NCI-H2029 treated with DMSO at 0.1 percent for 48 hours (cell line): ENCODE results near the gene COQ6.
"Not testable (repeated sequence)": the region's sequence is repeated elsewhere in the genome, so short reads cannot be mapped to it uniquely, and the experiment has no call there.

ENCODE experiments used
- DNase-seq: peaks from one replicate; lab custom pipeline; 2025; lab: John Stamatoyannopoulos, UW

The COQ6 gene

GRCh38 chr14:73988065-73988464 is 38.0 kb downstream of the COQ6 start:
- DNase-seq = no peak

DNA sequence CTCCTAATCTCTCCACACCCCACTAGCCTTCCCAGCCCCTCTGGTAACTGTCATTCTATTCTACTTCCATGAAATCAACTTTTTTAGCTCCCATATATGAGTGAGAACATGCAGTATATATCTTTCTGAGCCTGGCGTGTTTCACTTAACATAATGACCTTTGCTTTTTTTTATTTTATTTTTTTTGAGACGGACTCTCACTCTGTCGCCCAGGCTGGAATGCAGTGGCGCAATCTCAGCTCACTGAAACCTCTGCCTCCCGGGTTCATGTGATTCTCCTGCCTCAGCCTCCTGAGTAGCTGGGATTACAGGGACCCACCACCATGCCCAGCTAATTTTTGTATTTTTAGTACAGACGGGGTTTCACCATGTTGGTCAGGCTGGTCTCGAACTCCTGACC is 38.6 kb downstream of the COQ6 start:
- not testable (repeated sequence) for DNase-seq

GRCh38 chr14:73991092-73991491 is 41.0 kb downstream of the COQ6 start:
- DNase-seq = no peak

GRCh38 chr14:73994926-73995325 is 44.8 kb downstream of the COQ6 start:
- DNase-seq = not testable (repeated sequence)

- DNase-seq = no peak
These were observed 45.9 kb downstream of the COQ6 start for GRCh38 chr14:73995977-73996378.

DNA sequence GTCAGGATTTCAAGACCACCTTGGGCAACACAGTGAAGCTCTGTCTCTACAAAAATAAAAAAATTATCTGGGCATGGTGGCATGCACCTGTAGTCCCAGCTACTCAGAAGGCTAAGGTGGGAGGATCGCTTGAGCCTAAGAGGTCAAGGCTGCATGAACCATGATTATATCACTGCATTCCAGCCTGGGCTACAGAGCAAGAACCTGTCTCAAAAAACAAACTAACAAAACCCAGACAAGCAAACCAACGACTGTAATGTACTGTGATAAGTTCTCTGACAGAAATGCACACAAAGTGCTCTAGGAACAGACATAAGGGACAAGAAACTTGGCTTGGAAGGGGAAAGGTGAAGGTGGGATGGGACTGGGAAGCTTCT is 46.6 kb downstream of the COQ6 start:
- no peak for DNase-seq

DNA sequence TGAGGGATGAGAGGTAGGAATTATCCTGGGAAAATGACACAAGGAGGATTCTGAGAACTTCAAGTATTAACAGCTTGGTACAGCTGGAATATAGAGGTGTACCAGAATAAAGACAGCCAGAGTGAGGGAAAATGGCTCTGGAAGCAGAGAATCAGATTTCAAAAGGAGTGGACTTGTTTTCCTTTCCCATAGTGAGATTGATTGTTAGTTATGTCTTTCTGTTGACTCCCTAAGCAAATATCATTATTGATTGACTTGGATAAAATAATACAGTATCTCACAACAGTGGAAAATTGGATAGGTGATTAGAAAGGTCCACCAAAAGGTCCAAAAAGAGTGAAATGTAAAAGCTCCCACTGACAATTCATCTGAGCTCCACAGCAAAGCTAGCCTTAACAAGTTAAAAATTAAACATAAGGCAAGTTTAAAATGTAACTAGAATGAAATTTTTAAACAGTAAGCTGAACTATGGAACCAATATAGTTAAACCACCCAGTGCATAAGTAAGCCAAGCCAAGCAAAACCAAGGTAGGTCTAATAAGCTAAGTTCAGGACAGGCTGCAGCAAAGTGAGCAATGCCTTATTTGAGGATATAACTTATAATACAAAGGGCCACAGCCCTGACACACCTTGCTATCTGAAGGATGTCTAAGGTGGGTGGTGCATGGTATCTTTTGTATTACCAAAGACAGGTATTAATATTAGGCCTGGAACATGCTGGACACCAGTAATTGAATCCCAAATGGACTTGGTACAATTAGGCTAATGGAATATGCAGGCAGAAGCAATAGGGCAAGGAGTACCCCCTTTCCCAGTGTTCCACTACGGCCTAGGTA is 47.2 kb downstream of the COQ6 start:
- no peak for DNase-seq

DNA sequence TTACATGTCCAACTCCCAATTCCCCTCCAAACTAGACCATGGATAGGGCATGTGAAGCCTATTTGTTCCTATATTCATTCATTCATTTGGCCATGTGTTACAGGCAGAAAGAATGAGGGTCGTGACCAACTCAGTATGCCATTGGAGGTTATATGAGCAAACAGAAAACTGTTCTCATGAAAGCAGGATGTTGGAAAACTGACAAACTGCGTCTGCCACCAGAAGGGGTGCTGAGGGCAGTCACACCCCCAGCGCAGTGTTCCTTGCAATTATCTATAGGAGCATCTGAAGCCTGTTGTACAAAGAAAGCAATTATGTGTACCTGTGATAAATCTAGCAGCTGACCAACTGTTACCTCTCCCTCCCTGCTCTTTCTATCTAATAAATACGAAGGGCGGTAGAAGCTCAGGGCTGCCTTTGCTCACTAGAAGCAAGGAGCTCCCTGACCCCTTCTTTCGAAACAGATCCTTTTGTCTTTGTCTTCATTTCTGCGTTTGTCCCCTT is 47.9 kb downstream of the COQ6 start:
- no peak for DNase-seq

DNA sequence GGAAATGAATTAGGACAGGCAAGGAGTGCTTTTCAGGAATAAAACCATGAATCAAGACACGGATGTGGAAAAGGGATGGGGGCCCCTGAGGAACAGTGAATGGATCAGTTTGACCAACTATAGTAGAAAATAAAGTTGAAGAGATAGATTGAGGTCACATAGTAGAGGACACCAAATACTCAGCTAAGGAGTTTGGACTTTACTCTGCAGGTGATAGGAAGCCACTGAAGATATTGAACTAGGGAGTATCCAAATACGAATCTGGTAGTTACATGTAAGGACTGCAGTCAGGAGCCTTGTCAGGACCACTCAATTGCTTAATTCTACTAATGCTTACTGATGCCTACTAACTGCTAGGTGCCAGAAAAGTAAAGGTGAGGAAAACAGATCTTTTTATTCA is 48.6 kb downstream of the COQ6 start:
- DNase-seq = no peak

GRCh38 chr14:74005664-74006063 is 55.6 kb downstream of the COQ6 start:
- DNase-seq = not testable (repeated sequence)

GRCh38 chr14:74008843-74009499 is 58.9 kb downstream of the COQ6 start:
- DNase-seq = no peak
